Measurements from ENCODE around the gene NOL12.

DNA sequence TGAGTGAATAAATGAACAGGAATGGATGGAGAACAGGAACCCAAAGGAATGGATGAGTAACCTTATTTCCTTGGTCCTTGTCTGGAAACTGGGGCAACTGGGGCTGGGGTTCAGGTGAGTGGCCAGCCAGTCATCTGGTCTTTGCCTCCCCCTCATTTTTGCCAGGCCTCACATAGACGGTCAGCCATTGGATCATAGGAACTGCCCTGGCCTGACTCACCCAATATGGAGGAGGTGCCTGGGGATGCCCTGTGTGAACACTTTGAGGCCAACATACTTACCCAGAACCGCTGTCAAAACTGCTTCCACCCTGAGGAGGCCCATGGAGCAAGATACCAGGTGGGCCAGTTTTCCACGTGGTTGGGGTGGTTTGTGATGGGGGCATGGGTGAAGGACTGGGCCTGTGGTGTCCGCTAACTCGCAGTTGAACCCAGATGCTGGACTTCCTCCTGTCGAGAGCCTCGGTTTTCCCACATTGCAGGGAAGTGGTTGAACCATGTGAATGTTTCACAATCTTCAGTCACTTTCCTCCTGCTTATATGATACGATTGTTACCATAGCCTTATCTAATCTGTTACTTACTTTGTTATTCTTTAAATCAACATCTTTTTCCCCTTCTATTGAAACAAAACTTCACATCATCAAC is 15.1 kb downstream of the NOL12 start:
- TF ChIP-seq, protein P1, sequence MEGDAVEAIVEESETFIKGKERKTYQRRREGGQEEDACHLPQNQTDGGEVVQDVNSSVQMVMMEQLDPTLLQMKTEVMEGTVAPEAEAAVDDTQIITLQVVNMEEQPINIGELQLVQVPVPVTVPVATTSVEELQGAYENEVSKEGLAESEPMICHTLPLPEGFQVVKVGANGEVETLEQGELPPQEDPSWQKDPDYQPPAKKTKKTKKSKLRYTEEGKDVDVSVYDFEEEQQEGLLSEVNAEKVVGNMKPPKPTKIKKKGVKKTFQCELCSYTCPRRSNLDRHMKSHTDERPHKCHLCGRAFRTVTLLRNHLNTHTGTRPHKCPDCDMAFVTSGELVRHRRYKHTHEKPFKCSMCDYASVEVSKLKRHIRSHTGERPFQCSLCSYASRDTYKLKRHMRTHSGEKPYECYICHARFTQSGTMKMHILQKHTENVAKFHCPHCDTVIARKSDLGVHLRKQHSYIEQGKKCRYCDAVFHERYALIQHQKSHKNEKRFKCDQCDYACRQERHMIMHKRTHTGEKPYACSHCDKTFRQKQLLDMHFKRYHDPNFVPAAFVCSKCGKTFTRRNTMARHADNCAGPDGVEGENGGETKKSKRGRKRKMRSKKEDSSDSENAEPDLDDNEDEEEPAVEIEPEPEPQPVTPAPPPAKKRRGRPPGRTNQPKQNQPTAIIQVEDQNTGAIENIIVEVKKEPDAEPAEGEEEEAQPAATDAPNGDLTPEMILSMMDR (IDR thresholded peaks at IDR 0.05; ENCODE audit: insufficient read depth, low read depth, low read length) = no peak
- TF ChIP-seq EZH2 (IDR thresholded peaks at IDR 0.05; ENCODE audit: insufficient read depth, low read length) = no peak

All from astrocyte (in vitro differentiated cells and primary cell).